RCC 7860 (cell line): ENCODE data around the gene HS2ST1.
A peak's percentile ranks its signal among the peaks of the same experiment; 100 is the strongest.
"Not testable (repeated sequence)": the region's sequence is repeated elsewhere in the genome, so short reads cannot be mapped to it uniquely, and the experiment has no call there.

Experiments used
- DNase-seq: peaks from one replicate; pipeline ENCODE4 v3.0.0-alpha.2; 2015; ENCODE audit warnings: low spot score
- FAIRE-seq: peaks from 2 replicates; lab custom pipeline; 2012; peaks lifted over from hg19 to GRCh38; lab: Jason Lieb, UNC

Gene HS2ST1

GRCh38 chr1:86965012-86965826, 50.8 kb downstream of the HS2ST1 start:
- no peak for DNase-seq
- FAIRE-seq = no peak

GRCh38 chr1:86965827-86966182, 51.4 kb downstream of the HS2ST1 start:
- DNase-seq = no peak
- FAIRE-seq = no peak

- DNase-seq = no peak
- FAIRE-seq = no peak
Measured at GRCh38 chr1:86970938-86971337, 56.5 kb downstream of the HS2ST1 start.

- FAIRE-seq (no peak), DNase-seq (no peak)
Measured at GRCh38 chr1:86971778-86972177, 57.3 kb downstream of the HS2ST1 start.

GRCh38 chr1:86972262-86972661, 57.8 kb downstream of the HS2ST1 start:
- DNase-seq (no peak), FAIRE-seq (no peak)

- DNase-seq (no peak), FAIRE-seq (no peak)
Measured at GRCh38 chr1:86975993-86976550, 61.6 kb downstream of the HS2ST1 start.

GRCh38 chr1:86976664-86977063, 62.2 kb downstream of the HS2ST1 start:
- DNase-seq (no peak), FAIRE-seq (no peak)

GRCh38 chr1:86981482-86982213, 67.2 kb downstream of the HS2ST1 start:
- DNase-seq (no peak), FAIRE-seq (no peak)

GRCh38 chr1:86983677-86984076, 69.2 kb downstream of the HS2ST1 start:
- FAIRE-seq, DNase-seq: not testable (repeated sequence)

- FAIRE-seq = no peak
- no peak for DNase-seq
Measured at GRCh38 chr1:86987446-86987845, 73.0 kb downstream of the HS2ST1 start.

- DNase-seq (no peak), FAIRE-seq (no peak)
Measured at GRCh38 chr1:86988835-86989234, 74.4 kb downstream of the HS2ST1 start.

- not testable (repeated sequence) for DNase-seq, FAIRE-seq
Measured at GRCh38 chr1:86989690-86990089, 75.3 kb downstream of the HS2ST1 start.

- FAIRE-seq = peak; percentile 81
- peak; percentile 51 for DNase-seq
Measured at GRCh38 chr1:86990826-86991225, 76.4 kb downstream of the HS2ST1 start.

GRCh38 chr1:86991549-86992186, 77.2 kb downstream of the HS2ST1 start:
- no peak for FAIRE-seq
- DNase-seq = no peak

GRCh38 chr1:86992861-86993260, 78.4 kb downstream of the HS2ST1 start:
- FAIRE-seq (no peak), DNase-seq (no peak)

GRCh38 chr1:86993269-86993985, 79.0 kb downstream of the HS2ST1 start:
- FAIRE-seq = no peak
- no peak for DNase-seq

GRCh38 chr1:86994061-86994460, 79.6 kb downstream of the HS2ST1 start:
- no peak for FAIRE-seq

GRCh38 chr1:86997538-86997937, 83.1 kb downstream of the HS2ST1 start:
- FAIRE-seq = no peak
- no peak for DNase-seq

More at GRCh38 chr1:86994061-86994460, 79.6 kb downstream of the HS2ST1 start:
- no peak for DNase-seq

- DNase-seq = no peak
- FAIRE-seq = no peak
Measured at GRCh38 chr1:86998280-86998679, 83.8 kb downstream of the HS2ST1 start.

- DNase-seq (no peak), FAIRE-seq (no peak)
Measured at GRCh38 chr1:86998727-86999126, 84.3 kb downstream of the HS2ST1 start.

GRCh38 chr1:87000460-87000859, 86.0 kb downstream of the HS2ST1 start:
- no peak for FAIRE-seq
- DNase-seq = no peak
